ENCODE measurements around the gene SPRR2B. TPM values are rescaled to one million over a fixed set of nuclear protein-coding genes. Genes with fewer than 3 reads are reported as not detected.
"Not testable (repeated sequence)": the region's sequence is repeated elsewhere in the genome, so short reads cannot be mapped to it uniquely, and the experiment has no call there.

Gene SPRR2B
- total and polyA plus RNA-seq, 12 donors = 0.50 TPM; not detected in 11

DNA sequence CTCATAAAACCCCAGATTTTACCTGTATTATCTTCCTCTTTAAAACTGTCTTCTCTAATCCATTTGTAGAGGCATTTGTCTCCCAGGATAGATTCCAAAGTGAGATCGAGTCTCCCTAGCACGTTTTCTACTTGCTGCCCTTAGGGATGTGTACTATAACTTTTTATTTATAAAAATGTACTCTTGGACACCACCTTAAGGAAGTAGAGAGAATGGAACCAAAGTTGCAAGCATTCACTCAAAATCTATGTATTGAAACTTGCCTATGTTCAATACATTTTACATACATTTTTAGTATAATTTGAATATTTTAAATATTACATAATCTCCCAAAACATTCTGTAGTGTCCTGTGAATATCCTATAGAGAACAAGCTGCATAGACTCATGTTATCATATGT lies 13.3 kb downstream of the SPRR2B start:
- H3K36me3 ChIP-seq (replicated peaks in 1 of 2) = no peaks in the 10 kb centered on the region
- H3K4me1 ChIP-seq (replicated peaks in 1 of 2) = no peaks in the 10 kb centered on the region
- TF ChIP-seq, protein P1, sequence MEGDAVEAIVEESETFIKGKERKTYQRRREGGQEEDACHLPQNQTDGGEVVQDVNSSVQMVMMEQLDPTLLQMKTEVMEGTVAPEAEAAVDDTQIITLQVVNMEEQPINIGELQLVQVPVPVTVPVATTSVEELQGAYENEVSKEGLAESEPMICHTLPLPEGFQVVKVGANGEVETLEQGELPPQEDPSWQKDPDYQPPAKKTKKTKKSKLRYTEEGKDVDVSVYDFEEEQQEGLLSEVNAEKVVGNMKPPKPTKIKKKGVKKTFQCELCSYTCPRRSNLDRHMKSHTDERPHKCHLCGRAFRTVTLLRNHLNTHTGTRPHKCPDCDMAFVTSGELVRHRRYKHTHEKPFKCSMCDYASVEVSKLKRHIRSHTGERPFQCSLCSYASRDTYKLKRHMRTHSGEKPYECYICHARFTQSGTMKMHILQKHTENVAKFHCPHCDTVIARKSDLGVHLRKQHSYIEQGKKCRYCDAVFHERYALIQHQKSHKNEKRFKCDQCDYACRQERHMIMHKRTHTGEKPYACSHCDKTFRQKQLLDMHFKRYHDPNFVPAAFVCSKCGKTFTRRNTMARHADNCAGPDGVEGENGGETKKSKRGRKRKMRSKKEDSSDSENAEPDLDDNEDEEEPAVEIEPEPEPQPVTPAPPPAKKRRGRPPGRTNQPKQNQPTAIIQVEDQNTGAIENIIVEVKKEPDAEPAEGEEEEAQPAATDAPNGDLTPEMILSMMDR (IDR thresholded peaks at IDR 0.05) = no peak
- no peak for TF ChIP-seq POLR2A (IDR thresholded peaks at IDR 0.05)
- no peak for DNase-seq
- H3K27me3 ChIP-seq = no peaks in the 10 kb centered on the region
- intact Hi-C loops (cut with DNase I) = no loop called here
- no peaks in the 10 kb centered on the region for H3K9me3 ChIP-seq (replicated peaks in 1 of 3)
- no peak overlapping the region for H3K4me3 ChIP-seq
- WGBS, 4 donors = 52 to 75% (median 70%) methylated on average over 2 of the region's 2 CpGs
- no peak overlapping the region for H3K27ac ChIP-seq

DNA sequence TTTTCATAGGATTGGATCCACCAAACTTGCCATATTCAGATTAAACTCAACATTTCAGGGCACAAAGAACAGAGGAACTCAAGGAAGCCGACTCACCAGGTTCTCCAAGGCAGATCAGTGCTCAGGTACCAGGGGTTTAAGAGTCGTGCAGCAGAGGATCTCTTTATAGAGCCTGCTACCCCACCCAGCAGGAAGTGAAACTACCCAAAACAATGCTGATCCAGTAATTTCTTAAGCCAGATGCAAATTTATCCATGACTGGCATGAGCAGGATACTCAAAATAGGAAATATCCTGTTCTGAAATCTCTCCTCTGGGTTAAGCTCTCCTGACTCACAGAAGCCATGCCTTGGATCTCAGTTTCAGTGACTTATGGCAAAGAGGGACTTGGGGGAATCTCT lies 14.0 kb downstream of the SPRR2B start, which contains the start of gene SPRR2A:
Gene SPRR2A (minus strand): TSS at position 138 of the 400 bp plus-strand sequence. CDS start 777 bp downstream, outside the sequence.
- no peak within 1 kb of the TSS for H3K27ac ChIP-seq
- intact Hi-C loops (cut with DNase I) = no loop called here
- TF ChIP-seq POLR2A (IDR thresholded peaks at IDR 0.05) = no peak
- TF ChIP-seq, protein P1 (IDR thresholded peaks at IDR 0.05) = no peak
- H3K36me3 ChIP-seq (replicated peaks in 1 of 2) = no peaks in the 10 kb centered on the region
- no peak within 1 kb of the TSS for H3K4me3 ChIP-seq
- H3K4me1 ChIP-seq (replicated peaks in 1 of 2) = no peaks in the 10 kb centered on the region
- H3K27me3 ChIP-seq = no peaks in the 10 kb centered on the region
- no peak for DNase-seq
- H3K9me3 ChIP-seq (replicated peaks in 1 of 3) = no peaks in the 10 kb centered on the region
- WGBS, 4 donors = 63 to 75% (median 69%) methylated on average over 2 of the region's 2 CpGs

DNA sequence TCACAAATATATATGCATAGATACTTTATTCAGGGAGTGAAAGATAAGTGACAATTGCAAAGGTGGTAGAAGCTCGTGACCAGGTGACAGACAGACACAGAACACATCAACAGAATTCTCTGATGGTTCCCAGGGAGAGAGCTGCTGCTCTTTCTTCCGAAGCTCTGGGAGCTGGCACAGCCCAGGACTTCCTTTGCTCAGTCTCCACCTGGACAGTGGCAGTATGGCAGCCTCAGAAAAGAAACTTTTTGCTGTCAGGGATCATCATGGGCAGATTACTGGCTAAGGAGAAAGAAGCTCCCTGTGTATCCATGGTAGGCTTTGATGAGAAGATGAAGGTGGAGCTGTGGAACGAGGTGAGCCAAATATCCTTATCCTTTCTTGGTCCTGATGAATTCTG lies 15.3 kb downstream of the SPRR2B start:
- H3K27ac ChIP-seq; H3K4me1 ChIP-seq (replicated peaks in 1 of 2); intact Hi-C loops (cut with DNase I); DNase-seq; H3K36me3 ChIP-seq (replicated peaks in 1 of 2); H3K9me3 ChIP-seq (replicated peaks in 1 of 3); H3K27me3 ChIP-seq; H3K4me3 ChIP-seq: not testable (repeated sequence)
- 47 to 59% (median 52%) methylated on average over 3 of the region's 3 CpGs for WGBS, 4 donors

DNA sequence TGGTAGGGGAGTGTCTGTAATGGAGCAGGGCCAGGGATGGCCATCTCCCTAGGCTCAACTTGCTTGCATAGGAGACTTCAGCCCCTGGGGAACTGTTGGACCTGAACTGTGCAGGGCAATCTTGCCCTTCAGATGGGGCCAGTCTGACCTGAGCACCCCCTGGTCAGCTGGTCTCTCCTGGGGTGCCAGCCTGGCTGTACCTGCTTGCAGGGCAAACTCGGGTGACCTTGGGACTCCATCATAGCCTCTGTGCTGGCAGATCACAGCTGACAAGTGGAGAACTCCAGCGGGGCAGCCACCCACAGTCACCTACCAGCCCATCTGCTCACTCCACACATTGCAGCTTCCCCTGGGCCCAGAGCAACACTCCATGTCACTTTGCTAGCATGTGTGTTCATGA lies 22.2 kb downstream of the SPRR2B start:
- no peaks in the 10 kb centered on the region for H3K36me3 ChIP-seq (replicated peaks in 1 of 2)

More for the DNA sequence above, 22.2 kb downstream of the SPRR2B start:
- Histone ChIP-seq H3K27me3 (peaks cover 4% of the 10 kb centered on the region), H3K4me3 (no peak overlapping the region), H3K27ac (no peak overlapping the region), H3K9me3 (replicated peaks in 1 of 3) (no peaks in the 10 kb centered on the region), H3K4me1 (replicated peaks in 1 of 2) (no peaks in the 10 kb centered on the region)
- DNase-seq = no peak
- intact Hi-C loops (cut with DNase I) = no loop called here
- WGBS, 4 donors = 73 to 100% (median 80%) methylated on average over 1 to 2 of the region's 2 CpGs; no CpG with 5 or more reads in 1 of the 4 donors
- no peak for TF ChIP-seq POLR2A (IDR thresholded peaks at IDR 0.05)
- TF ChIP-seq, protein P1 (IDR thresholded peaks at IDR 0.05) = no peak
